HG02852 (cell line): ENCODE measurements around the gene MYO18A.
"Not testable (repeated sequence)": the region's sequence is repeated elsewhere in the genome, so short reads cannot be mapped to it uniquely, and the experiment has no call there.

Experiments used
- ATAC-seq: cut with Tn5 transposase; IDR thresholded peaks from one replicate; pipeline ENCODE4 v1.9.1; 2021; ENCODE audit warnings: mild to moderate bottlenecking, moderate library complexity; ENCODE audit not compliant: unreplicated experiment

Gene MYO18A

GRCh38 chr17:29195465-29196081, 15.4 kb upstream of the MYO18A start:
- ATAC-seq, result no peak

GRCh38 chr17:29194669-29195068, 14.5 kb upstream of the MYO18A start:
- ATAC-seq, result no peak

- no peak for ATAC-seq
Measured at GRCh38 chr17:29193146-29193545, 12.9 kb upstream of the MYO18A start.

GRCh38 chr17:29190592-29191207, 10.5 kb upstream of the MYO18A start:
- ATAC-seq, result no peak

- ATAC-seq, result no peak
Measured at GRCh38 chr17:29190039-29190438, 9.8 kb upstream of the MYO18A start.

GRCh38 chr17:29189355-29189754, 9.2 kb upstream of the MYO18A start:
- no peak for ATAC-seq

GRCh38 chr17:29181226-29181625, 1.0 kb upstream of the MYO18A start:
- ATAC-seq, result no peak

GRCh38 chr17:29180788-29181160, 576 bp upstream of the MYO18A start:
- ATAC-seq, result no peak

- no peak for ATAC-seq
Measured at GRCh38 chr17:29179232-29180033, 765 bp downstream of the MYO18A start.

GRCh38 chr17:29178750-29179231, 1.4 kb downstream of the MYO18A start:
- no peak for ATAC-seq

- no peak for ATAC-seq
Measured at GRCh38 chr17:29177871-29178749, 2.1 kb downstream of the MYO18A start.

GRCh38 chr17:29177541-29177870, 2.7 kb downstream of the MYO18A start:
- no peak for ATAC-seq

GRCh38 chr17:29176558-29177351, 3.4 kb downstream of the MYO18A start:
- peak; percentile 59 for ATAC-seq

GRCh38 chr17:29175349-29175748, 4.8 kb downstream of the MYO18A start:
- no peak for ATAC-seq

GRCh38 chr17:29172589-29172988, 7.6 kb downstream of the MYO18A start:
- no peak for ATAC-seq

GRCh38 chr17:29170682-29171081, 9.5 kb downstream of the MYO18A start:
- no peak for ATAC-seq

GRCh38 chr17:29169806-29170591, 10.2 kb downstream of the MYO18A start:
- no peak for ATAC-seq

- not testable (repeated sequence) for ATAC-seq
Measured at GRCh38 chr17:29168759-29169126, 11.5 kb downstream of the MYO18A start.

- no peak for ATAC-seq
Measured at GRCh38 chr17:29168079-29168758, 12.0 kb downstream of the MYO18A start.
